ENCODE measurements around the gene SNRNP25. TPM values are rescaled to one million over a fixed set of nuclear protein-coding genes. Genes with fewer than 3 reads are reported as not detected.

SNRNP25 gene
- total and polyA plus RNA-seq, 2 donors (not counting 3 experiments of a cell fraction or from before 2014, with no cell fraction given), result 41.8 to 49.6 TPM

GRCh38 chr16:54237-54581, 581 bp downstream of the SNRNP25 start:
- H3K9me3 ChIP-seq (replicated peaks; ENCODE audit: control insufficient read depth, insufficient read depth, low read length), result no peaks in the 10 kb centered on the region
- dilution Hi-C loops (cut with MboI; ENCODE audit: extremely low pct_ligation_motif_present, low sequenced_read_pairs) (no loop called here), intact Hi-C loops (cut with micrococcal nuclease) (no loop called here)
- no peaks in the 10 kb centered on the region for H4K20me1 ChIP-seq (replicated peaks; ENCODE audit: control insufficient read depth, extremely low read depth, insufficient read depth, low read length)
- H3K9ac ChIP-seq (replicated peaks; ENCODE audit: extremely low read depth, insufficient read depth, low read length), result peak overlapping the region; percentile 22
- ChIA-PET POLR2A (no interaction called here), CTCF (interaction anchor here (1.2 to 1.7 kb wide), 3 partner anchors 11 to 43 kb away, joined by 3 to 20 read pairs (median 7); no protein-coding TSS in a partner anchor)
- H2AFZ ChIP-seq (ENCODE audit: low read depth, low read length), result peak overlapping the region; percentile 32
- H3K4me2 ChIP-seq (ENCODE audit: insufficient read depth, low read length), result peak overlapping the region; percentile 33
- peaks cover 16% of the 10 kb centered on the region for H3K79me2 ChIP-seq (ENCODE audit: control insufficient read depth, insufficient read depth, low read length)
- peaks cover 0 to 29% of the 10 kb centered on the region in 2 experiments for H3K36me3 ChIP-seq (ENCODE audit: control insufficient read depth in 2 of 2, extremely low read depth in 1 of 2, insufficient read depth in 2 of 2, low read length in 2 of 2)
- TSS peak; percentile 13 for BruUV-seq (replicated peaks)
- H3K9me1 ChIP-seq (replicated peaks; ENCODE audit: control insufficient read depth, extremely low read depth, insufficient read depth, low read length), result no peaks in the 10 kb centered on the region
- peaks cover 5% of the 10 kb centered on the region for H3K4me1 ChIP-seq (ENCODE audit: control insufficient read depth, extremely low read depth, insufficient read depth, low read length)
- TF ChIP-seq POLR2AphosphoS5 (IDR thresholded peaks at IDR 0.05; ENCODE audit: insufficient read depth, low read depth, low read length) (no peak), FOS (IDR thresholded peaks at IDR 0.05; ENCODE audit: borderline replicate concordance, insufficient read depth, low read length) (no peak), POLR2A (IDR thresholded peaks at IDR 0.05; ENCODE audit: low read depth, low read length) (no peak), GATA2 (IDR thresholded peaks at IDR 0.05; ENCODE audit: insufficient read depth, insufficient read length, low read depth, low read length) (no peak), MAX (IDR thresholded peaks at IDR 0.05; ENCODE audit: insufficient read depth, insufficient read length) (no peak), EZH2 (IDR thresholded peaks at IDR 0.05; ENCODE audit: borderline replicate concordance, low read depth, low read length, severe bottlenecking) (no peak), JUN (IDR thresholded peaks at IDR 0.05; ENCODE audit: borderline replicate concordance, insufficient read depth, insufficient read length, low read depth) (no peak), MYC (IDR thresholded peaks at IDR 0.05; ENCODE audit: low read depth, low read length) (no peak), CTCF (IDR thresholded peaks at IDR 0.05; ENCODE audit: extremely low read depth in 1 of 2, insufficient read depth in 1 of 2, low read depth in 1 of 2, low read length in 2 of 2) (no peak)
- peak overlapping the region; percentile 20 to 59 (median 49) for H3K4me3 ChIP-seq (replicated peaks in 1 of 3; ENCODE audit: insufficient read depth in 1 of 3, low read depth in 1 of 3, low read length in 3 of 3)
- DNase-seq (ENCODE audit: low read depth, low spot score) (no peak), FAIRE-seq (no peak)
- H3K27ac ChIP-seq (ENCODE audit: insufficient read depth, low read depth, low read length), result no peak overlapping the region
- no peaks in the 10 kb centered on the region for H3K27me3 ChIP-seq (ENCODE audit: control insufficient read depth in 2 of 2, insufficient read depth in 2 of 2, low read length in 2 of 2)
